Measurements from ENCODE around the gene NOX5.

Gene NOX5

DNA sequence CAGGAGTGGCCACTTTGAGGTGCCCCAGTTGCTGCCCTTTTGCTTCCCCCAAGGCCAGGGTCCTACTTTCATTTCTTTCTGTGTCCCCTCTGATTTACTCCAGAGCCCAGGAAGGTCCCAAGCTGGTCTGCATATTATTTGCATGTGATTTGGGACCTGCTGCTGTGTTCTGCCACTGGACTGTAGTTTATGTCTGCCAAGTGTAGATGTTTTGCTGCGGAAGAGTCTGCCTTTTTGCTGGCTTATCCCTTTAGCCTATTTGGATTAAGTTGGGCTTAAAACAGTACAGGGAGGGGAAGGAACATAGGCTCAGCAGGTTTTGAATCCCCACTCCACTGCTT is 21.4 kb downstream of the NOX5 start:
- Histone ChIP-seq H3K4me1 (ENCODE audit: control insufficient read depth, insufficient read depth, low read length) (no peaks in the 10 kb centered on the region), H3K27me3 (ENCODE audit: control insufficient read depth, insufficient read depth, low read length) (peaks cover 12% of the 10 kb centered on the region), H3K27ac (ENCODE audit: low read depth, low read length) (no peak overlapping the region), H3K4me3 (ENCODE audit: low read depth, low read length) (no peak overlapping the region), H3K36me3 (ENCODE audit: control insufficient read depth, insufficient read depth, low read length) (no peaks in the 10 kb centered on the region), H3K9me3 (ENCODE audit: control insufficient read depth, insufficient read depth, low read length) (no peaks in the 10 kb centered on the region), H3K9ac (ENCODE audit: low read depth, low read length) (no peak overlapping the region)

DNA sequence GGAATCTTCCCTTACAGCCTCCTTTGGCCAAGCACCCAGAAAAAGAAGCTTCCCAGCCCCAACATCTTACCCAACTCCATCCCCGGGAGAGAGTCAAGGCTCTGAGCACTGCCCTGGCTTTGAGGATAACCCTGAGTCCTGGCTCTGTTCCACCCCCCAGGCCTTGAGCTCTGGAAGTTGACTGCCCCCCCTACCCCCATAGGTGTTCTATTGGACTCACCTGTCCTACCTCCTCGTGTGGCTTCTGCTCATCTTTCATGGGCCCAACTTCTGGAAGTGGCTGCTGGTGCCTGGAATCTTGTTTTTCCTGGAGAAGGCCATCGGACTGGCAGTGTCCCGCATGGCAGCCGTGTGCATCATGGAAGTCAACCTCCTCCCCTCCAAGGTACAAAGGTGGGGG is 22.3 kb downstream of the NOX5 start:
- no peaks in the 10 kb centered on the region for H3K4me1 ChIP-seq (ENCODE audit: control insufficient read depth, insufficient read depth, low read length)
- H3K4me3 ChIP-seq (ENCODE audit: low read depth, low read length), result no peak overlapping the region
- H3K27me3 ChIP-seq (ENCODE audit: control insufficient read depth, insufficient read depth, low read length), result peaks cover 5% of the 10 kb centered on the region
- H3K9ac ChIP-seq (ENCODE audit: low read depth, low read length), result no peak overlapping the region
- no peaks in the 10 kb centered on the region for H3K36me3 ChIP-seq (ENCODE audit: control insufficient read depth, insufficient read depth, low read length)
- H3K27ac ChIP-seq (ENCODE audit: low read depth, low read length), result no peak overlapping the region
- H3K9me3 ChIP-seq (ENCODE audit: control insufficient read depth, insufficient read depth, low read length), result no peaks in the 10 kb centered on the region

DNA sequence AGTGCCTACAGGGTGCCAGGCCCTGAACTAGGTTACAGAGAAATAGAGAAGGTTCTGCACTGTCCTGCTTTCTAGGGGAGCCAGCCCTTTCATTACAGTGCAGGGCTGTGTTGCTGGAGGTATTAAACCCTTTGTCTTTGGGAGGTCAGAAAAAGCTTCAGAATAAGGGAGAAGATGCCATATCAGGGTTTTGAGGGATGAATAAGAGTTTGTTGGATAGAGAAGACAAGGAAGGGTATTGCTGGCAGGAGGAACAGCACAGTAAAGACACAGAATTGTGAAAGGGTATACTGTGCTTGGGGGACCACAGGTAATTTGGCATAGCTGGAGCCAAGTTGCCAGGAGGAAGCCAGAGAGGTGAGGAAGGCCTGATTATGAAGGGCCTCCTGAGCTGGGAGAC is 23.0 kb downstream of the NOX5 start:
- no peak overlapping the region for H3K4me3 ChIP-seq (ENCODE audit: low read depth, low read length)
- no peak overlapping the region for H3K27ac ChIP-seq (ENCODE audit: low read depth, low read length)
- no peaks in the 10 kb centered on the region for H3K9me3 ChIP-seq (ENCODE audit: control insufficient read depth, insufficient read depth, low read length)
- no peak overlapping the region for H3K9ac ChIP-seq (ENCODE audit: low read depth, low read length)
- no peaks in the 10 kb centered on the region for H3K4me1 ChIP-seq (ENCODE audit: control insufficient read depth, insufficient read depth, low read length)
- H3K36me3 ChIP-seq (ENCODE audit: control insufficient read depth, insufficient read depth, low read length), result no peaks in the 10 kb centered on the region
- H3K27me3 ChIP-seq (ENCODE audit: control insufficient read depth, insufficient read depth, low read length), result no peaks in the 10 kb centered on the region

DNA sequence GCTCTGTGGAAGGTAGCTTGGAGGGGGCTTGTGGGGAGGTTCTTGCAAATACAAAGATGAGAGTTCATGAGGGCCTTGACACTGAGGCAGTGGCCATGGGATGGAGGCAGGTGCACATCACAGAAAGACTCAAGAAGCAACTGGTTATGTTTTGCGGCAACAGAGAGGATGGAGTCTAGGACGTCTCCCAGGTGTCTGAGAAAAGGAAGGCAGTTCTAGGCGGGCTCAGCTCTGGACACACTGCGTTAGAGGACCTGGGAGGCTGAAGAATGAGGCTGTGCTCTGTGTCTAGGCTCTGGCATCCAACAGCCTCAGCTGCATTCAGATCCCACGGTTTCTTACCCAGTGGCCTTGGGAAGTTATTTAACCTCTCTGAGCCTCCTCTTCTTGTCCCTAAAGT is 23.5 kb downstream of the NOX5 start:
- Histone ChIP-seq H3K4me3 (ENCODE audit: low read depth, low read length) (no peak overlapping the region), H3K9ac (ENCODE audit: low read depth, low read length) (no peak overlapping the region), H3K36me3 (ENCODE audit: control insufficient read depth, insufficient read depth, low read length) (no peaks in the 10 kb centered on the region), H3K4me1 (ENCODE audit: control insufficient read depth, insufficient read depth, low read length) (no peaks in the 10 kb centered on the region), H3K9me3 (ENCODE audit: control insufficient read depth, insufficient read depth, low read length) (no peaks in the 10 kb centered on the region), H3K27me3 (ENCODE audit: control insufficient read depth, insufficient read depth, low read length) (no peaks in the 10 kb centered on the region), H3K27ac (ENCODE audit: low read depth, low read length) (no peak overlapping the region)

- Histone ChIP-seq H3K36me3 (ENCODE audit: control insufficient read depth, insufficient read depth, low read length) (no peaks in the 10 kb centered on the region), H3K4me1 (ENCODE audit: control insufficient read depth, insufficient read depth, low read length) (no peaks in the 10 kb centered on the region), H3K27me3 (ENCODE audit: control insufficient read depth, insufficient read depth, low read length) (no peaks in the 10 kb centered on the region), H3K9ac (ENCODE audit: low read depth, low read length) (no peak overlapping the region), H3K27ac (ENCODE audit: low read depth, low read length) (no peak overlapping the region), H3K4me3 (ENCODE audit: low read depth, low read length) (no peak overlapping the region), H3K9me3 (ENCODE audit: control insufficient read depth, insufficient read depth, low read length) (no peaks in the 10 kb centered on the region)
Observed at GRCh38 chr15:69038508-69038907, 24.0 kb downstream of the NOX5 start.

DNA sequence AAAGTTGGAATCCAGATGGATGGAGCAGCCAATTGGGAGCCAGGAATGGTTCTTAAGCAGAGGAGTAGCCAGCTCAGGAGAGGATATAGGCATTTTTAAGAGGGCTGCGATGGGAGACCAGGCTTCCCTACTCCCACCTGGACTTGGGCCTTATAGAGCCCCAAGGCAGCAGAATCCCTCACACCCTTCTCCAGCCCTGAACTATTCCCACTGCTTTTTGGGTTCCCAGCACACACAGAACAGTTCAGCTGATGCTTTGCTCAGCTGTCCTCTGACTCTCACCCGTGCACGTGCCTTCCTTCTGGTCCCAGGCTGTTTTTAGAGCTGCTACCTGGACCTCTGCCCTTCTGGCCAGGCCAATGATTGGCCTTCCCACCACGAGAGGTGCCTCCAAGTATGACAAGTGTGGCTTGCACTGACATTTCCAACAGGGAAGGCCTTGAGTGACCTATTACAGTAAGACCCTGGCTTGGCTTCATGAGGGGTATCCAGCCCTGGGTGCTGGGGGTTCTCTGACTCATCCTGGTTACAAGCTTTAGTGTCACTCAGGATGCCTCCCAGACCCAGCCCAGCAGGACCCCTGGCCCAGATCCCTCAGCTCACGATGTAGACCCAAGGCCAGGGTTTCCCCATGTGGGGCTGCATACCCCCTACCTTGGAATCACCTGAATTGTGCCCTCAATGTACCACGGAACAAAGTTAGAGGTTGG is 25.2 kb downstream of the NOX5 start:
- no peaks in the 10 kb centered on the region for H3K36me3 ChIP-seq (ENCODE audit: control insufficient read depth, insufficient read depth, low read length)
- H3K4me1 ChIP-seq (ENCODE audit: control insufficient read depth, insufficient read depth, low read length), result no peaks in the 10 kb centered on the region
- no peaks in the 10 kb centered on the region for H3K9me3 ChIP-seq (ENCODE audit: control insufficient read depth, insufficient read depth, low read length)
- H3K9ac ChIP-seq (ENCODE audit: low read depth, low read length), result no peak overlapping the region
- no peak overlapping the region for H3K27ac ChIP-seq (ENCODE audit: low read depth, low read length)
- no peaks in the 10 kb centered on the region for H3K27me3 ChIP-seq (ENCODE audit: control insufficient read depth, insufficient read depth, low read length)
- H3K4me3 ChIP-seq (ENCODE audit: low read depth, low read length), result no peak overlapping the region

- Histone ChIP-seq H3K36me3 (ENCODE audit: control insufficient read depth, insufficient read depth, low read length) (no peaks in the 10 kb centered on the region), H3K9ac (ENCODE audit: low read depth, low read length) (no peak overlapping the region), H3K27me3 (ENCODE audit: control insufficient read depth, insufficient read depth, low read length) (no peaks in the 10 kb centered on the region), H3K4me3 (ENCODE audit: low read depth, low read length) (no peak overlapping the region), H3K4me1 (ENCODE audit: control insufficient read depth, insufficient read depth, low read length) (no peaks in the 10 kb centered on the region; the same call in 1 of the 2 replicates), H3K27ac (ENCODE audit: low read depth, low read length) (no peak overlapping the region), H3K9me3 (ENCODE audit: control insufficient read depth, insufficient read depth, low read length) (no peaks in the 10 kb centered on the region)
Observed at GRCh38 chr15:69042531-69042930, 28.0 kb downstream of the NOX5 start.

- Histone ChIP-seq H3K9me3 (ENCODE audit: control insufficient read depth, insufficient read depth, low read length) (no peaks in the 10 kb centered on the region), H3K4me3 (ENCODE audit: low read depth, low read length) (no peak overlapping the region), H3K9ac (ENCODE audit: low read depth, low read length) (no peak overlapping the region)
Observed at GRCh38 chr15:69045802-69046201, 31.3 kb downstream of the NOX5 start.

DNA sequence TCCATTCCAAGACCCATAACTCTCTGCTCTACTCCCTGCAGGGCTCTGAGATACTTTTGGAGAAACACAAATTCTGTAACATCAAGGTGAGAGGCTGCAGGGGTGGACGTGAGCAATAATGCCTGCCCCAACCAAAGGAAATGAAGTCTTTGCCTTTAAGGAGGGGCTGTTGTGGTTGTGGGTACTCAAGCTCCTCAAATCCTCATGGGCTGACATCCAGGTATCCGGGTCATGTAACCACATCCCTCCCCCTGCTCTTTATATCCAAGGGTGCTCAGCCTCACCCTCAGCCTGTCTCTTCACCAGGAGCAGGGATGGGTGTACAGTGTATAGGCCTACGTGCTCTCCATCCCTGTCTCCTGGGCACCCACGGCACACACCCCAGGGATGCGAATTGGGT is 32.3 kb downstream of the NOX5 start:
- H3K36me3 ChIP-seq (ENCODE audit: control insufficient read depth, insufficient read depth, low read length), result no peaks in the 10 kb centered on the region
- no peak overlapping the region for H3K27ac ChIP-seq (ENCODE audit: low read depth, low read length)
- no peaks in the 10 kb centered on the region; the same call in 1 of the 2 replicates for H3K4me1 ChIP-seq (ENCODE audit: control insufficient read depth, insufficient read depth, low read length)
- no peak overlapping the region for H3K4me3 ChIP-seq (ENCODE audit: low read depth, low read length)
- no peaks in the 10 kb centered on the region for H3K9me3 ChIP-seq (ENCODE audit: control insufficient read depth, insufficient read depth, low read length)
- H3K9ac ChIP-seq (ENCODE audit: low read depth, low read length), result no peak overlapping the region
- H3K27me3 ChIP-seq (ENCODE audit: control insufficient read depth, insufficient read depth, low read length), result no peaks in the 10 kb centered on the region

More at GRCh38 chr15:69045802-69046201, 31.3 kb downstream of the NOX5 start:
- no peak overlapping the region for H3K27ac ChIP-seq (ENCODE audit: low read depth, low read length)
- no peaks in the 10 kb centered on the region for H3K36me3 ChIP-seq (ENCODE audit: control insufficient read depth, insufficient read depth, low read length)
- no peaks in the 10 kb centered on the region for H3K27me3 ChIP-seq (ENCODE audit: control insufficient read depth, insufficient read depth, low read length)
- no peaks in the 10 kb centered on the region; the same call in 1 of the 2 replicates for H3K4me1 ChIP-seq (ENCODE audit: control insufficient read depth, insufficient read depth, low read length)

GRCh38 chr15:69049976-69050375 is 35.5 kb downstream of the NOX5 start:
- H3K4me1 ChIP-seq (ENCODE audit: control insufficient read depth, insufficient read depth, low read length), result peaks cover 5% of the 10 kb centered on the region
- H3K9me3 ChIP-seq (ENCODE audit: control insufficient read depth, insufficient read depth, low read length), result no peaks in the 10 kb centered on the region
- H3K27me3 ChIP-seq (ENCODE audit: control insufficient read depth, insufficient read depth, low read length), result no peaks in the 10 kb centered on the region
- no peaks in the 10 kb centered on the region for H3K36me3 ChIP-seq (ENCODE audit: control insufficient read depth, insufficient read depth, low read length)
- no peak overlapping the region for H3K4me3 ChIP-seq (ENCODE audit: low read depth, low read length)
- no peak overlapping the region for H3K27ac ChIP-seq (ENCODE audit: low read depth, low read length)
- no peak overlapping the region for H3K9ac ChIP-seq (ENCODE audit: low read depth, low read length)

DNA sequence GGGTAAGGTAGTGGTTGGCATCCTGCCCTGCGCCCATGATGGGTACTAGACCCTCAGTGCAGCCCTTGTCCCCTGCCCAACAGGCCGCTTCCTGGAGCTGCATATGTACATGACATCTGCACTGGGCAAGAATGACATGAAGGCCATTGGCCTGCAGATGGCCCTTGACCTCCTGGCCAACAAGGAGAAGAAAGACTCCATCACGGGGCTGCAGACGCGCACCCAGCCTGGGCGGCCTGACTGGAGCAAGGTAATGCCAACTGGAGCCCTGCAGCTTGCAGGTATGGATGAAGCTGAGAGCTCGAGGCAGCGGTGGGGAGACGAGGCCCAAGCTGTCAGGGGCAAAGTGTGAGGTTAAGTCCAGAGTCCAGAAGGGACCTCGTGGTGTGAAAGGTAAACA is 40.8 kb downstream of the NOX5 start:
- Histone ChIP-seq H3K9me3 (ENCODE audit: control insufficient read depth, insufficient read depth, low read length) (no peaks in the 10 kb centered on the region), H3K4me3 (ENCODE audit: low read depth, low read length) (no peak overlapping the region), H3K4me1 (ENCODE audit: control insufficient read depth, insufficient read depth, low read length) (peaks cover 12% of the 10 kb centered on the region), H3K9ac (ENCODE audit: low read depth, low read length) (no peak overlapping the region), H3K27me3 (ENCODE audit: control insufficient read depth, insufficient read depth, low read length) (no peaks in the 10 kb centered on the region), H3K27ac (ENCODE audit: low read depth, low read length) (no peak overlapping the region), H3K36me3 (ENCODE audit: control insufficient read depth, insufficient read depth, low read length) (no peaks in the 10 kb centered on the region)
